B cell (primary cell): ENCODE measurements around the gene TCAIM. TPM values are rescaled to one million over a fixed set of nuclear protein-coding genes. Genes with fewer than 3 reads are reported as not detected.

Experiments
- ATAC-seq: fragments of 200-7000 bp; cut with Tn5 transposase; one replicate; pipeline ENCODE4 v1.10.0; 2021; ENCODE audit warnings: low read depth, mild to moderate bottlenecking, moderate number of reproducible peaks, moderate library complexity
- CTCF ChIA-PET: fragments of 350-600 bp; sonication (Branson Sonifier 250); formaldehyde crosslinking; loops from one replicate; lab custom pipeline; 2021; ENCODE audit warnings: antibody characterized with exemption, inconsistent platforms; lab: Charles Lee
- POLR2A ChIA-PET: fragments of 350-600 bp; sonication (Branson Sonifier 250); formaldehyde crosslinking; loops from one replicate; lab custom pipeline; 2021; ENCODE audit warnings: antibody characterized with exemption; lab: Charles Lee
- DNase-seq: peaks from one replicate; pipeline ENCODE4 v3.0.0; 2013
- H2AFZ ChIP-seq: 2 replicates; pipeline ENCODE4 v1.6.1; 2012; ENCODE audit warnings: mild to moderate bottlenecking, low read depth, low read length; ENCODE audit not compliant: insufficient read depth, poor library complexity, severe bottlenecking
- H3K27ac ChIP-seq, 2 donors: 1 replicate in 1 of 2; 2 replicates in 1 of 2; pipeline ENCODE4 v1.5.1; 2012 to 2013; ENCODE audit warnings: low read length in 2 of 2, mild to moderate bottlenecking in 2 of 2, moderate library complexity in 1 of 2
- H3K27me3 ChIP-seq, 4 experiments: fragments of 200-600 bp in 1 of 4; sonication (generic) in 1 of 4; replicated peaks in 1 of 4; 1 replicate in 2 of 4; 2 replicates in 2 of 4; pipeline versions ENCODE4 v1.6.1 to v1.7.0; 2013 to 2016; ENCODE audit warnings: low read length in 3 of 4, mild to moderate bottlenecking in 2 of 4, mixed read lengths in 1 of 4, moderate library complexity in 1 of 4; ENCODE audit not compliant: insufficient read depth in 4 of 4, control insufficient read depth in 3 of 4; ENCODE audit errors: control extremely low read depth in 1 of 4
- H3K36me3 ChIP-seq, 2 experiments: replicated peaks in 1 of 2; 1 replicate in 1 of 2; 2 replicates in 1 of 2; pipeline versions ENCODE4 v1.6.1 to v1.7.1; 2013; ENCODE audit warnings: low read length in 1 of 2; ENCODE audit not compliant: insufficient read depth in 2 of 2, control insufficient read depth in 1 of 2; ENCODE audit errors: control extremely low read depth in 1 of 2, extremely low read depth in 1 of 2
- H3K4me1 ChIP-seq, 2 donors: fragments of 200-600 bp in 1 of 2; sonication (generic) in 1 of 2; 1 replicate in 1 of 2; 2 replicates in 1 of 2; pipeline versions ENCODE4 v1.5.1 to v1.6.1; 2013 to 2017; ENCODE audit warnings: low read length in 2 of 2; ENCODE audit not compliant: control insufficient read depth in 2 of 2, insufficient read depth in 2 of 2
- H3K4me2 ChIP-seq: replicated peaks from 2 replicates; pipeline ENCODE3; 2012; ENCODE audit warnings: mild to moderate bottlenecking, low read depth, low read length; ENCODE audit not compliant: poor library complexity, severe bottlenecking
- H3K4me3 ChIP-seq, 5 experiments: fragments of 200-600 bp in 1 of 5; sonication (generic) in 1 of 5; 1 replicate in 3 of 5; 2 replicates in 2 of 5; pipeline versions ENCODE4 v1.5.1 to v1.7.0; 2011 to 2016; ENCODE audit warnings: low read length in 4 of 5, mild to moderate bottlenecking in 4 of 5, low read depth in 2 of 5, control low read depth in 1 of 5, moderate library complexity in 1 of 5; ENCODE audit not compliant: insufficient read depth in 1 of 5; ENCODE audit errors: control extremely low read depth in 1 of 5, extremely low read depth in 1 of 5
- H3K79me2 ChIP-seq: fragments of 200-600 bp; sonication (generic); one replicate; pipeline ENCODE4 v1.6.0; 2016; ENCODE audit warnings: low read length; ENCODE audit not compliant: control insufficient read depth, insufficient read depth
- H3K9ac ChIP-seq: fragments of 200-600 bp; sonication (generic); 2 replicates; pipeline ENCODE4 v1.6.1; 2017; ENCODE audit warnings: mild to moderate bottlenecking, low read length, moderate library complexity
- H3K9me3 ChIP-seq, 3 donors: one replicate each; pipeline versions ENCODE4 v1.6.1 to v1.7.1; 2013; ENCODE audit warnings: low read length in 2 of 3; ENCODE audit not compliant: control insufficient read depth in 2 of 3, insufficient read depth in 1 of 3; ENCODE audit errors: control extremely low read depth in 1 of 3
- H4K20me1 ChIP-seq: 2 replicates; pipeline ENCODE4 v1.6.0; 2012; ENCODE audit warnings: mild to moderate bottlenecking, low read length; ENCODE audit not compliant: insufficient read depth, control insufficient read depth, poor library complexity, severe bottlenecking
- H3K27ac Mint-ChIP-seq: one replicate; pipeline ENCODE4 v1.8.0; 2021; ENCODE audit warnings: mixed read lengths
- H3K27me3 Mint-ChIP-seq: one replicate; pipeline ENCODE4 v1.8.0; 2021; ENCODE audit warnings: mixed read lengths
- H3K4me1 Mint-ChIP-seq: one replicate; pipeline ENCODE4 v1.8.0; 2021; ENCODE audit warnings: mixed read lengths
- H3K4me3 Mint-ChIP-seq: one replicate; pipeline ENCODE4 v1.8.0; 2021; ENCODE audit warnings: mixed read lengths
- H3K9me3 Mint-ChIP-seq: one replicate; pipeline ENCODE4 v1.8.0; 2022; ENCODE audit warnings: mixed read lengths; ENCODE audit not compliant: insufficient read depth
- EZH2 ChIP-seq: IDR thresholded peaks from 2 replicates; pipeline ENCODE4 v1.6.1; 2012; ENCODE audit warnings: borderline replicate concordance, low read depth, mild to moderate bottlenecking, moderate library complexity, low read length; ENCODE audit not compliant: insufficient read depth, poor library complexity, severe bottlenecking
- WGBS: methylation state at CpG from one replicate; pipeline ENCODE4 v1.1.5; 2013; ENCODE audit warnings: missing lambda C conversion rate; ENCODE audit not compliant: insufficient coverage; 5-methylcytosine and 5-hydroxymethylcytosine counted together
- intact Hi-C: fragments of 100-400 bp; cut with micrococcal nuclease; formaldehyde crosslinking; loops from one replicate; pipeline ENCODE4 v1.10.0; 2022
- polyA plus RNA-seq: library from polyadenylated mRNA; depleted of rRNA; stranded (reverse); fragments of >200 nt; gene quantifications from 2 replicates; pipeline ENCODE4 v1.2.3, GENCODE V29; 2012
- total RNA-seq, 2 donors: library from RNA; stranded (reverse); fragments of 120-200 nt in 1 of 2; gene quantifications; 1 replicate in 1 of 2; 2 replicates in 1 of 2; pipeline versions ENCODE4 v1.2.3 to v1.2.4, GENCODE V29; 2013 to 2022
- TF ChIP-seq, protein P1 (sequence below): fragments of 200-600 bp; IDR thresholded peaks from one replicate; pipeline ENCODE4 v1.8.0; 2022; ENCODE audit warnings: antibody characterized with exemption, mild to moderate bottlenecking

Gene TCAIM
- total and polyA plus RNA-seq, 2 donors (not counting 1 experiment from before 2014, with no cell fraction given): 4.3 to 15.8 TPM

DNA sequence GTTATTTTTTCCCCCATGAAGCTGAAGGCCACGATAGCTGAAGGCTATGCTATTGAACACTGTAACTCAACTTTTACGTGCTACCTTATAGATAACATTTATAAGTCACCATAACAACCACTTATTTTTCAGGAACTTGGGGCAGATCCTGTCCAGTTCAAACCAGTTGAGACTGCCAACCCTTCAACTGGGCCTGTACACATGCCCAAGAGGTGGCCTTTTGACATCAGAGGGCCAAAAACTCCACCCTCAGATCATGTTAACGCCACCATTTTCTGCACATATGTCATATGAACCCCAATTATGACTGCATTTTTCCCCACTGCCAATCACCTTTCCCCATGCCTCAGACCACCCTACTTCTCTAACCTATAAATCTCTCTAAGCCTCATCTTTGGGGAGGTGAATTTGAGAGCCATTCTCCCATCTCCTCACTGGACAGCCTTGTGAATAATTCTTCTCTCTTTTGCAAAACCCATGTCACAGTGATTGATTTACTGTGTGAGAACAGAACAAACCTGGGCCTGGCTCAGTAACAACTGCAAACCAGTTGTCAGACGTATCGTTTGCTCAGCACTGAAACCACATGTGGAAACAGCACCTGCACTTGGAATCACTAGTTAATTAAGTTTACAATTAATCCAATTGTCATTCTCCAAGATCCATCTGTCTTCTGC is 96.4 kb downstream of the TCAIM start:
- H3K9ac ChIP-seq: no peak overlapping the region
- H3K36me3 ChIP-seq: no peaks in the 10 kb centered on the region
- WGBS: 87% methylated on average over 5 of the region's 5 CpGs
- H3K4me3 ChIP-seq: no peak overlapping the region
- Mint-ChIP-seq H3K4me1 (peaks cover 9% of the 10 kb centered on the region), H3K27me3 (no peaks in the 10 kb centered on the region), H3K27ac (no peak overlapping the region), H3K4me3 (no peak overlapping the region), H3K9me3 (no peaks in the 10 kb centered on the region)
- ATAC-seq (no peak), DNase-seq (no peak)
- no peaks in the 10 kb centered on the region for H3K79me2 ChIP-seq
- no peaks in the 10 kb centered on the region for H4K20me1 ChIP-seq
- intact Hi-C loops: no loop called here
- no peak overlapping the region for H3K27ac ChIP-seq
- H2AFZ ChIP-seq: no peak overlapping the region
- no peak overlapping the region for H3K4me2 ChIP-seq
- no peaks in the 10 kb centered on the region for H3K9me3 ChIP-seq
- peaks cover 10 to 11% of the 10 kb centered on the region in 2 donors for H3K4me1 ChIP-seq
- CTCF ChIA-PET: no interaction called here
- no peaks in the 10 kb centered on the region for H3K27me3 ChIP-seq
- POLR2A ChIA-PET: no interaction called here
- TF ChIP-seq, protein P1, sequence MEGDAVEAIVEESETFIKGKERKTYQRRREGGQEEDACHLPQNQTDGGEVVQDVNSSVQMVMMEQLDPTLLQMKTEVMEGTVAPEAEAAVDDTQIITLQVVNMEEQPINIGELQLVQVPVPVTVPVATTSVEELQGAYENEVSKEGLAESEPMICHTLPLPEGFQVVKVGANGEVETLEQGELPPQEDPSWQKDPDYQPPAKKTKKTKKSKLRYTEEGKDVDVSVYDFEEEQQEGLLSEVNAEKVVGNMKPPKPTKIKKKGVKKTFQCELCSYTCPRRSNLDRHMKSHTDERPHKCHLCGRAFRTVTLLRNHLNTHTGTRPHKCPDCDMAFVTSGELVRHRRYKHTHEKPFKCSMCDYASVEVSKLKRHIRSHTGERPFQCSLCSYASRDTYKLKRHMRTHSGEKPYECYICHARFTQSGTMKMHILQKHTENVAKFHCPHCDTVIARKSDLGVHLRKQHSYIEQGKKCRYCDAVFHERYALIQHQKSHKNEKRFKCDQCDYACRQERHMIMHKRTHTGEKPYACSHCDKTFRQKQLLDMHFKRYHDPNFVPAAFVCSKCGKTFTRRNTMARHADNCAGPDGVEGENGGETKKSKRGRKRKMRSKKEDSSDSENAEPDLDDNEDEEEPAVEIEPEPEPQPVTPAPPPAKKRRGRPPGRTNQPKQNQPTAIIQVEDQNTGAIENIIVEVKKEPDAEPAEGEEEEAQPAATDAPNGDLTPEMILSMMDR: no peak
- TF ChIP-seq EZH2: no peak

DNA sequence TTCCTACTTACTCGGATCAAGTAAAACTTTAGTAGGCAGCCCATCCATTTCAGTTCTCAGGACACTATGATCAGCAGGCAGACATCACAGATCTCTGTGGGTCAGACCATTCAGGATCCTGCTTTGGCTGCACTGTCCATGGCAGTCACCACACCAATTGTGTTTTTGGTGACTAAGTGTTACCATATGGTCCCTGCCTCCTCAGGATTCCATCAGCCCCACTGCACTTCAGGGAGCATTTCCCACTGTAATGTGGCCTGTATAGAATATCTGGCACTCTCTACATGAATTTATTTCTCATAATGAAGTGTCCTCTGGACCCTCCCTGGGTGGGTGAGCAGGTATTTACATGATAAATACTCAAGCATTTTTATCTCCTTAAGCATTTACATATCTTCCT is 97.6 kb downstream of the TCAIM start:
- no peaks in the 10 kb centered on the region for H3K9me3 ChIP-seq
- no peaks in the 10 kb centered on the region for H3K79me2 ChIP-seq
- H3K27ac Mint-ChIP-seq: no peak overlapping the region

More for the DNA sequence above, 97.6 kb downstream of the TCAIM start:
- no peaks in the 10 kb centered on the region for H3K27me3 ChIP-seq
- DNase-seq: no peak
- no peak for ATAC-seq
- intact Hi-C loops: no loop called here
- no peak overlapping the region for H3K9ac ChIP-seq
- H3K9me3 Mint-ChIP-seq: no peaks in the 10 kb centered on the region
- no peak for TF ChIP-seq EZH2
- TF ChIP-seq, protein P1: no peak
- H3K36me3 ChIP-seq: no peaks in the 10 kb centered on the region
- peaks cover 18% of the 10 kb centered on the region for H3K4me1 Mint-ChIP-seq
- H2AFZ ChIP-seq: no peak overlapping the region
- H3K4me3 Mint-ChIP-seq: no peak overlapping the region
- ChIA-PET CTCF (no interaction called here), POLR2A (no interaction called here)
- H3K27me3 Mint-ChIP-seq: no peaks in the 10 kb centered on the region
- H3K4me1 ChIP-seq: peaks cover 17 to 20% of the 10 kb centered on the region in 2 donors
- H3K27ac ChIP-seq: no peak overlapping the region
- H4K20me1 ChIP-seq: no peaks in the 10 kb centered on the region
- H3K4me2 ChIP-seq: no peak overlapping the region
- H3K4me3 ChIP-seq: no peak overlapping the region
- WGBS: no CpG with 5 or more reads among the region's 1 CpG
